GM12878 (cell line): ENCODE results near the gene TRAF7. TPM values are rescaled to one million over a fixed set of nuclear protein-coding genes. Genes with fewer than 3 reads are reported as not detected.

Source experiments
- ATAC-seq: fragments of 200-7000 bp; cut with Tn5 transposase; 3 replicates; pipeline ENCODE4 v1.9.1; 2020; ENCODE audit warnings: mild to moderate bottlenecking, moderate library complexity
- BruUV-seq: library from RNA; stranded (reverse); fragments of 400-500 nt; replicated peaks from 2 replicates; lab custom pipeline; 2021; lab: Mats Ljungman, UMichigan
- CTCF ChIA-PET: fragments of 300-600 bp; sonication (Branson Sonifier 250); formaldehyde crosslinking; extraction: SDS; loops from one replicate; lab custom pipeline; 2021; ENCODE audit warnings: inconsistent platforms; lab: Yijun Ruan, JAX
- POLR2A ChIA-PET: fragments of 350-600 bp; formaldehyde crosslinking; extraction: SDS; loops from one replicate; lab custom pipeline; 2021; ENCODE audit warnings: inconsistent platforms; lab: Charles Lee
- RAD21 ChIA-PET: fragments of 300-600 bp; sonication (Branson Sonifier 250); formaldehyde crosslinking; loops from one replicate; lab custom pipeline; 2023; ENCODE audit warnings: antibody characterized with exemption; ENCODE audit not compliant: unreplicated experiment; lab: Charles Lee
- SMC1A ChIA-PET: fragments of 300-600 bp; sonication (Branson Sonifier 250); formaldehyde crosslinking; loops from one replicate; lab custom pipeline; 2023; ENCODE audit not compliant: unreplicated experiment, uncharacterized antibody; lab: Charles Lee
- DNase-seq: peaks from one replicate; pipeline ENCODE4 v3.0.0-alpha.2; 2011; ENCODE audit warnings: low read depth, low spot score
- FAIRE-seq: peaks from 3 replicates; lab custom pipeline; 2011; peaks lifted over from hg19 to GRCh38; lab: Jason Lieb, UNC
- H2AFZ ChIP-seq: 2 replicates; pipeline ENCODE4 v1.6.0; 2011; ENCODE audit warnings: low read depth, low read length, control low read depth; ENCODE audit not compliant: control insufficient read depth
- H3K27ac ChIP-seq: 2 replicates; pipeline ENCODE4 v1.5.1; 2011; ENCODE audit warnings: control low read depth; ENCODE audit not compliant: control insufficient read depth, insufficient read depth
- H3K27me3 ChIP-seq, 2 experiments: replicated peaks in 1 of 2; 2 replicates each; pipeline versions ENCODE4 v1.6.0 to v1.6.1; 2011; ENCODE audit warnings: low read length in 1 of 2; ENCODE audit not compliant: control insufficient read depth in 2 of 2, insufficient read depth in 2 of 2
- H3K36me3 ChIP-seq, 2 experiments: 2 replicates each; pipeline ENCODE4 v1.5.1; 2011; ENCODE audit warnings: low read length in 1 of 2; ENCODE audit not compliant: control insufficient read depth in 2 of 2, insufficient read depth in 2 of 2
- H3K4me1 ChIP-seq: 2 replicates; pipeline ENCODE4 v1.6.1; 2011; ENCODE audit warnings: mild to moderate bottlenecking, low read length, moderate library complexity, mixed read lengths; ENCODE audit not compliant: control insufficient read depth, insufficient read depth
- H3K4me2 ChIP-seq: 2 replicates; pipeline ENCODE4 v1.6.0; 2011; ENCODE audit warnings: control low read depth; ENCODE audit not compliant: control insufficient read depth, insufficient read depth
- H3K4me3 ChIP-seq: fragments of 200-600 bp; sonication (generic); 2 replicates; pipeline ENCODE4 v1.5.1; 2016
- H3K79me2 ChIP-seq: 2 replicates; pipeline ENCODE4 v1.6.0; 2011; ENCODE audit warnings: low read length; ENCODE audit not compliant: control insufficient read depth, insufficient read depth
- H3K9ac ChIP-seq: 2 replicates; pipeline ENCODE4 v1.8.0; 2011; ENCODE audit warnings: low read length, control low read depth, mixed read lengths; ENCODE audit not compliant: control insufficient read depth, insufficient read depth
- H3K9me3 ChIP-seq: replicated peaks from 3 replicates; pipeline ENCODE4 v1.5.1; 2011; ENCODE audit warnings: mild to moderate bottlenecking, low read length; ENCODE audit not compliant: control insufficient read depth, insufficient read depth
- H4K20me1 ChIP-seq: 2 replicates; pipeline ENCODE4 v1.6.0; 2011; ENCODE audit not compliant: control insufficient read depth, insufficient read depth
- EED ChIP-seq: sonication (generic); IDR thresholded peaks from 2 replicates; pipeline ENCODE4 v1.6.1; 2016; ENCODE audit warnings: antibody characterized with exemption, low read depth
- EGR1 ChIP-seq, 2 experiments: IDR thresholded peaks; 1 replicate in 1 of 2; 2 replicates in 1 of 2; pipeline ENCODE4 v1.6.1; 2011 to 2012; ENCODE audit warnings: low read depth in 2 of 2, low read length in 2 of 2, borderline replicate concordance in 1 of 2, mild to moderate bottlenecking in 1 of 2, moderate library complexity in 1 of 2
- LARP7 ChIP-seq: fragments of 450-650 bp; IDR thresholded peaks from 2 replicates; pipeline ENCODE4 v1.6.1; 2017; ENCODE audit warnings: mild to moderate bottlenecking
- NR2F1 ChIP-seq: fragments of 450-650 bp; conservative IDR thresholded peaks from 2 replicates; pipeline ENCODE4 v1.6.1; 2017; ENCODE audit warnings: mild to moderate bottlenecking
- POLR2A ChIP-seq: IDR thresholded peaks from 2 replicates; pipeline ENCODE4 v1.6.1; 2011; ENCODE audit warnings: low read depth, mild to moderate bottlenecking, low read length
- RAD51 ChIP-seq: fragments of 450-650 bp; IDR thresholded peaks from 2 replicates; pipeline ENCODE4 v1.6.1; 2016; ENCODE audit warnings: moderate library complexity, mild to moderate bottlenecking, inconsistent platforms
- STAT3 ChIP-seq: IDR thresholded peaks from 2 replicates; pipeline ENCODE4 v1.6.1; 2011; ENCODE audit warnings: low read depth, low read length, improper control_type of control experiment
- ZNF24 ChIP-seq: fragments of 450-650 bp; IDR thresholded peaks from 2 replicates; pipeline ENCODE4 v1.6.1; 2017; ENCODE audit warnings: antibody characterized with exemption, mild to moderate bottlenecking
- whole genome bisulfite sequencing: methylation state at CpG from one replicate; pipeline ENCODE4 v1.1.6; 2016; ENCODE audit warnings: low lambda C conversion rate; ENCODE audit not compliant: insufficient replicate concordance, insufficient coverage; ENCODE audit errors: missing lambda C conversion rate; 5-methylcytosine and 5-hydroxymethylcytosine counted together
- in situ Hi-C: fragments of 300-500 bp; cut with MboI; formaldehyde crosslinking; loops from 9 replicates; pipeline ENCODE4 v1.14.3; 2018; ENCODE audit warnings: mixed read lengths
- intact Hi-C: fragments of 100-400 bp; cut with micrococcal nuclease; formaldehyde crosslinking; loops from one replicate; pipeline ENCODE4 v1.14.2; 2022; ENCODE audit not compliant: unreplicated experiment
- polyA plus RNA-seq, 11 experiments: library from polyadenylated mRNA; depleted of rRNA in 4 of 11; unstranded in 6 of 11; stranded (reverse) in 5 of 11; fragments of >200 nt; fragmentation: Nextera tagmentation in 4 of 11; fragmentation: Illumina TruSeq in 1 of 11; extraction: Ambion mirVana in 4 of 11; extraction: Trizol in 1 of 11; gene quantifications; 1 replicate in 1 of 11; 2 replicates in 10 of 11; pipeline versions ENCODE4 v1.2.1 to v1.2.3, GENCODE V29; 2011 to 2016; ENCODE audit warnings: inconsistent platforms in 2 of 11, missing spikeins in 2 of 11, low read depth in 1 of 11
- total RNA-seq, 4 experiments: library from RNA; depleted of rRNA in 3 of 4; stranded (reverse); fragments of >200 nt in 3 of 4; fragmentation: Illumina TruSeq in 1 of 4; extraction: Trizol in 1 of 4; gene quantifications; 2 replicates each; pipeline versions ENCODE4 v1.2.1 to v1.2.3, GENCODE V29; 2013 to 2021
- TF ChIP-seq, protein P1 (sequence below): fragments of 450-650 bp; conservative IDR thresholded peaks from 2 replicates; pipeline ENCODE4 v1.6.1; 2017; ENCODE audit warnings: mild to moderate bottlenecking, moderate library complexity
- TF ChIP-seq, protein P2 (sequence below): fragments of 450-650 bp; IDR thresholded peaks from 2 replicates; pipeline ENCODE4 v1.6.1; 2017; ENCODE audit warnings: mild to moderate bottlenecking, moderate library complexity

TRAF7 gene
- total and polyA plus RNA-seq, 10 of the 15 experiments (the other 5 are each of a cell fraction or from before 2014, with no cell fraction given): 0.61 to 87.0 (median 30.0) TPM

GRCh38 chr16:2213817-2214718 lies 58.5 kb downstream of the TRAF7 start:
- ChIA-PET CTCF (interaction anchor here (1.0 to 1.5 kb wide), 2 partner anchors 9 to 19 kb away, joined by 3 to 6 read pairs; partner anchors contain the start of gene MLST8), POLR2A (interaction anchor here (0.5 to 1.7 kb wide), 9 partner anchors 8 to 389 kb away, joined by 3 to 11 read pairs (median 5); partner anchors contain the start of genes ECI1, MLST8, NTHL1 and TRAF7), RAD21 (interaction anchor here (0.8 to 1.3 kb wide), 5 partner anchors 8 to 216 kb away, joined by 3 to 7 read pairs (median 4); partner anchors contain the start of genes ECI1 and TRAF7), SMC1A (interaction anchor here (0.7 to 1.0 kb wide), 2 partner anchors 9 to 59 kb away, joined by 3 to 4 read pairs; partner anchors contain the start of genes E4F1 and TRAF7)
- Histone ChIP-seq H3K4me2 (peak overlapping the region; percentile 75; the same call in 1 of the 2 replicates), H3K79me2 (peaks cover 16% of the 10 kb centered on the region), H2AFZ (peak overlapping the region; percentile 76), H4K20me1 (no peaks in the 10 kb centered on the region), H3K27ac (peak overlapping the region; percentile 65), H3K27me3 (no peaks in the 10 kb centered on the region), H3K36me3 (peaks cover 3 to 6% of the 10 kb centered on the region in 2 experiments; a peak in 3 of 4 replicates), H3K4me3 (peak overlapping the region; percentile 80), H3K4me1 (no peaks in the 10 kb centered on the region), H3K9me3 (no peaks in the 10 kb centered on the region), H3K9ac (peak overlapping the region; percentile 82)
- FAIRE-seq (no peak), DNase-seq (no peak), ATAC-seq (no peak)
- TF ChIP-seq EED (no peak), ZNF24 (no peak), LARP7 (peak; percentile 79), STAT3 (no peak), NR2F1 (peak; percentile 18; the same call in 1 of the 2 replicates), EGR1 (IDR thresholded peaks at IDR 0.05; ENCODE audit: borderline replicate concordance in 1 of 2, low read depth in 2 of 2, low read length in 2 of 2) (peak in 1 of 2 experiments; percentile 79; a peak in 1 of 3 replicates), RAD51 (no peak), POLR2A (peak; percentile 68)
- TF ChIP-seq, protein P1, sequence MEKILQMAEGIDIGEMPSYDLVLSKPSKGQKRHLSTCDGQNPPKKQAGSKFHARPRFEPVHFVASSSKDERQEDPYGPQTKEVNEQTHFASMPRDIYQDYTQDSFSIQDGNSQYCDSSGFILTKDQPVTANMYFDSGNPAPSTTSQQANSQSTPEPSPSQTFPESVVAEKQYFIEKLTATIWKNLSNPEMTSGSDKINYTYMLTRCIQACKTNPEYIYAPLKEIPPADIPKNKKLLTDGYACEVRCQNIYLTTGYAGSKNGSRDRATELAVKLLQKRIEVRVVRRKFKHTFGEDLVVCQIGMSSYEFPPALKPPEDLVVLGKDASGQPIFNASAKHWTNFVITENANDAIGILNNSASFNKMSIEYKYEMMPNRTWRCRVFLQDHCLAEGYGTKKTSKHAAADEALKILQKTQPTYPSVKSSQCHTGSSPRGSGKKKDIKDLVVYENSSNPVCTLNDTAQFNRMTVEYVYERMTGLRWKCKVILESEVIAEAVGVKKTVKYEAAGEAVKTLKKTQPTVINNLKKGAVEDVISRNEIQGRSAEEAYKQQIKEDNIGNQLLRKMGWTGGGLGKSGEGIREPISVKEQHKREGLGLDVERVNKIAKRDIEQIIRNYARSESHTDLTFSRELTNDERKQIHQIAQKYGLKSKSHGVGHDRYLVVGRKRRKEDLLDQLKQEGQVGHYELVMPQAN: peak; percentile 87
- TF ChIP-seq, protein P2, sequence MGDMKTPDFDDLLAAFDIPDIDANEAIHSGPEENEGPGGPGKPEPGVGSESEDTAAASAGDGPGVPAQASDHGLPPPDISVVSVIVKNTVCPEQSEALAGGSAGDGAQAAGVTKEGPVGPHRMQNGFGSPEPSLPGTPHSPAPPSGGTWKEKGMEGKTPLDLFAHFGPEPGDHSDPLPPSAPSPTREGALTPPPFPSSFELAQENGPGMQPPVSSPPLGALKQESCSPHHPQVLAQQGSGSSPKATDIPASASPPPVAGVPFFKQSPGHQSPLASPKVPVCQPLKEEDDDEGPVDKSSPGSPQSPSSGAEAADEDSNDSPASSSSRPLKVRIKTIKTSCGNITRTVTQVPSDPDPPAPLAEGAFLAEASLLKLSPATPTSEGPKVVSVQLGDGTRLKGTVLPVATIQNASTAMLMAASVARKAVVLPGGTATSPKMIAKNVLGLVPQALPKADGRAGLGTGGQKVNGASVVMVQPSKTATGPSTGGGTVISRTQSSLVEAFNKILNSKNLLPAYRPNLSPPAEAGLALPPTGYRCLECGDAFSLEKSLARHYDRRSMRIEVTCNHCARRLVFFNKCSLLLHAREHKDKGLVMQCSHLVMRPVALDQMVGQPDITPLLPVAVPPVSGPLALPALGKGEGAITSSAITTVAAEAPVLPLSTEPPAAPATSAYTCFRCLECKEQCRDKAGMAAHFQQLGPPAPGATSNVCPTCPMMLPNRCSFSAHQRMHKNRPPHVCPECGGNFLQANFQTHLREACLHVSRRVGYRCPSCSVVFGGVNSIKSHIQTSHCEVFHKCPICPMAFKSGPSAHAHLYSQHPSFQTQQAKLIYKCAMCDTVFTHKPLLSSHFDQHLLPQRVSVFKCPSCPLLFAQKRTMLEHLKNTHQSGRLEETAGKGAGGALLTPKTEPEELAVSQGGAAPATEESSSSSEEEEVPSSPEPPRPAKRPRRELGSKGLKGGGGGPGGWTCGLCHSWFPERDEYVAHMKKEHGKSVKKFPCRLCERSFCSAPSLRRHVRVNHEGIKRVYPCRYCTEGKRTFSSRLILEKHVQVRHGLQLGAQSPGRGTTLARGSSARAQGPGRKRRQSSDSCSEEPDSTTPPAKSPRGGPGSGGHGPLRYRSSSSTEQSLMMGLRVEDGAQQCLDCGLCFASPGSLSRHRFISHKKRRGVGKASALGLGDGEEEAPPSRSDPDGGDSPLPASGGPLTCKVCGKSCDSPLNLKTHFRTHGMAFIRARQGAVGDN: 0 out of 2 replicates have a peak, but pooled peaks have one; percentile 16
- intact Hi-C loops: no loop called here
- BruUV-seq: no TSS peak
- WGBS: 2% methylated on average over 79 of the region's 98 CpGs
- in situ Hi-C loops: no loop called here
